Measurements from ENCODE around the gene PHRF1. TPM values are rescaled to one million over a fixed set of nuclear protein-coding genes. Genes with fewer than 3 reads are reported as not detected.

Gene PHRF1
- total and polyA plus RNA-seq, 2 of the 4 experiments (the other 2 are of a cell fraction) = 10.9 to 17.5 TPM

- no peak for TF ChIP-seq MXI1 (IDR thresholded peaks at IDR 0.05; ENCODE audit: borderline replicate concordance, low read depth, low read length)
- TF ChIP-seq FOS (IDR thresholded peaks at IDR 0.05; ENCODE audit: low read depth, low read length) = no peak
- no peak for TF ChIP-seq RFX5 (IDR thresholded peaks at IDR 0.05; ENCODE audit: low read depth, low read length)
- no peak for TF ChIP-seq SMC3 (IDR thresholded peaks at IDR 0.05; ENCODE audit: low read depth, low read length)
Observed at GRCh38 chr11:587546-587945, 11.3 kb downstream of the PHRF1 start (continued).

DNA sequence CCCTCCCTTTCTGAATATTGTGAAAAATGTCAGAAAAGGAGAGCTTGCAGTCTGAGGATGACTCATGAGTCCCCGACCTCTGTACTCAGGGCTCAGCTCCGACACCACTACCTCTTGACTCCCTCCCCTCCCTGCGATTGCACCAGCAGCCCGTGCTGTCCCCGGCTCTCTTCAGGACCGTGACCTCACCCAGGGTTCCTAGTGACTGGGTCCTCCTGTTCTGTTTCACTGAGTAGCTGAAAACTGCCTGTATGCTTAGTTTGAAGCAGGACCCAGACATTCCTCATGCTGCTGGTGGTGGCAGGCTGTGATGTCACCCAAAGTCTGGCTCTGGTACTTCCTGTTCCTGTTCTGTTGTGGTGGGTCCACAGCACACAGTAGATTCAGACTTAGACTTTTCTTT lies 11.7 kb downstream of the PHRF1 start:
- intact Hi-C loops (cut with micrococcal nuclease) = no loop called here
- no peaks in the 10 kb centered on the region for H3K27me3 ChIP-seq (ENCODE audit: control insufficient read depth, insufficient read depth, low read length)
- no peaks in the 10 kb centered on the region for H3K9me3 ChIP-seq (ENCODE audit: control insufficient read depth, insufficient read depth, low read length)
- no peak overlapping the region for H4K5ac ChIP-seq (ENCODE audit: low read depth, low read length)
- peak; percentile 94 for ATAC-seq (ENCODE audit: low read depth)
- no peak overlapping the region for H3K4me3 ChIP-seq (ENCODE audit: insufficient read depth, low read depth, low read length)
- 0 out of 2 replicates have a peak overlapping the region, but pooled peaks have one; percentile 21 for H2AK5ac ChIP-seq (ENCODE audit: low read depth, low read length)
- peak overlapping the region; percentile 44 for H3K27ac ChIP-seq (ENCODE audit: insufficient read depth, low read length)
- peak; percentile 58 for DNase-seq
- no peak overlapping the region for H3K4me2 ChIP-seq (ENCODE audit: low read depth, low read length)
- H2BK15ac ChIP-seq (ENCODE audit: low read depth, low read length) = no peak overlapping the region
- H2BK20ac ChIP-seq (ENCODE audit: low read depth, low read length) = no peak overlapping the region
- H3K4me1 ChIP-seq (ENCODE audit: control insufficient read depth, insufficient read depth, low read length) = peaks cover 7% of the 10 kb centered on the region; the same call in 1 of the 2 replicates
- H3K9me1 ChIP-seq (ENCODE audit: insufficient read depth, low read length) = peaks cover 12% of the 10 kb centered on the region; the same call in 1 of the 2 replicates
- peaks cover 59% of the 10 kb centered on the region for H3K36me3 ChIP-seq (ENCODE audit: control insufficient read depth, insufficient read depth, low read length)
- H2BK5ac ChIP-seq (ENCODE audit: low read depth, low read length, poor library complexity, severe bottlenecking) = peak overlapping the region; percentile 48
- no peak overlapping the region for H4K8ac ChIP-seq (ENCODE audit: low read depth in 2 of 2, low read length in 2 of 2)
- H3K23ac ChIP-seq (ENCODE audit: low read depth, low read length) = no peak overlapping the region
- in situ Hi-C loops (cut with MboI; ENCODE audit: low sequenced_read_pairs) = no loop called here
- no peak overlapping the region for H3K14ac ChIP-seq (replicated peaks; ENCODE audit: low read depth, low read length)
- no peak overlapping the region for H2AK9ac ChIP-seq (replicated peaks; ENCODE audit: low read depth, low read length, poor library complexity)
- peak; percentile 64 for TF ChIP-seq BHLHE40 (IDR thresholded peaks at IDR 0.05; ENCODE audit: low read depth, low read length)
- no peak for TF ChIP-seq RCOR1 (IDR thresholded peaks at IDR 0.05; ENCODE audit: insufficient replicate concordance, low read length)
- no peak for TF ChIP-seq RAD21 (IDR thresholded peaks at IDR 0.05; ENCODE audit: low read length)
- no peak for TF ChIP-seq MAFK (IDR thresholded peaks at IDR 0.05; ENCODE audit: low read depth, low read length)
- 0 out of 2 replicates have a peak, but pooled peaks have one; percentile 34 for TF ChIP-seq FOS (IDR thresholded peaks at IDR 0.05; ENCODE audit: low read depth, low read length)
- peak; percentile 54 for TF ChIP-seq MAZ (IDR thresholded peaks at IDR 0.05; ENCODE audit: borderline replicate concordance, low read depth, low read length)
- peak; percentile 70 for TF ChIP-seq CEBPB (IDR thresholded peaks at IDR 0.05; ENCODE audit: low read depth, low read length)
- no peak for TF ChIP-seq SMC3 (IDR thresholded peaks at IDR 0.05; ENCODE audit: low read depth, low read length)
- no peak for TF ChIP-seq MXI1 (IDR thresholded peaks at IDR 0.05; ENCODE audit: borderline replicate concordance, low read depth, low read length)
- no CpG with 5 or more reads among the region's 6 CpGs for WGBS, 2 experiments (ENCODE audit: extremely low coverage in 2 of 2, insufficient read length in 1 of 2)
- H3K4ac ChIP-seq (ENCODE audit: low read depth, low read length) = peak overlapping the region; percentile 40; the same call in 1 of the 2 replicates
- H3K9ac ChIP-seq (ENCODE audit: low read depth, low read length) = no peak overlapping the region
- peaks cover 71% of the 10 kb centered on the region for H4K20me1 ChIP-seq (ENCODE audit: insufficient read depth, low read length)
- H2AFZ ChIP-seq (replicated peaks; ENCODE audit: low read length, poor library complexity) = peak overlapping the region; percentile 57
- no peak overlapping the region for H2BK120ac ChIP-seq (ENCODE audit: low read depth, low read length)
- ChIA-PET POLR2A (ENCODE audit: unreplicated experiment) (no interaction called here), CTCF (no interaction called here)
- no peak overlapping the region for H3K56ac ChIP-seq (ENCODE audit: extremely low read depth, insufficient read depth, low read length)
- H4K91ac ChIP-seq (ENCODE audit: insufficient read depth, low read depth, low read length) = no peak overlapping the region
- dilution Hi-C loops (cut with HindIII; ENCODE audit: low sequenced_read_pairs, unreplicated experiment) = no loop called here
- BruUV-seq (replicated peaks) = no TSS peak
- H3K79me1 ChIP-seq (ENCODE audit: low read depth in 1 of 2, low read length in 2 of 2) = peaks cover 37 to 72% of the 10 kb centered on the region in 2 experiments
- no peak overlapping the region for H3K18ac ChIP-seq (ENCODE audit: low read depth, low read length)

Measured in IMR-90 (cell line).